Measurements from ENCODE around the gene SDF2L1.
A peak's percentile ranks its signal among the peaks of the same experiment; 100 is the strongest.
"Not testable (repeated sequence)": the region's sequence is repeated elsewhere in the genome, so short reads cannot be mapped to it uniquely, and the experiment has no call there.

SDF2L1 gene

DNA sequence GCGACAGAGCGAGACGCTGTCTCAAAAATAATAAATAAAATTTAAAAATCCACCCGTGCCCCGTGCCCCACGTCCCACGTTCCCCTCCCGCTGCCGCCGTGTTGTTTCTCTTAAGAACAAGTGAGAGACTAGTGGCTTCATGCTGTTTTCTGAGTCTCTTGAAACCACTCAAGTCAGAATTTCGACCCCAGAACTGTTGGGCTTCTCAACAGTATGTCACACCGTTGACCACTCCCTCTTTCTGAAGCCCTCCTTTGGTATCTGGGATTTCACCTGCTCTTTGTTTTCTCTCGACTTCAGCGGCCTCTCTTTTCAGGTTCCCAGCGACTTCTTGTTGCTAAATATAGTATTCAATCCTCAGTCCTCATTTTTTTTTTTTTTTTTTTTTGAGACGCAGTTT, 24.7 kb downstream of the SDF2L1 start:
- no peak for DNase-seq (ENCODE audit: low read depth)
- H3K4me3 ChIP-seq (ENCODE audit: low read depth, low read length): peak overlapping the region; percentile 85
- no peak for TF ChIP-seq CTCF (IDR thresholded peaks at IDR 0.05; ENCODE audit: low read depth, low read length, missing control alignments)

DNA sequence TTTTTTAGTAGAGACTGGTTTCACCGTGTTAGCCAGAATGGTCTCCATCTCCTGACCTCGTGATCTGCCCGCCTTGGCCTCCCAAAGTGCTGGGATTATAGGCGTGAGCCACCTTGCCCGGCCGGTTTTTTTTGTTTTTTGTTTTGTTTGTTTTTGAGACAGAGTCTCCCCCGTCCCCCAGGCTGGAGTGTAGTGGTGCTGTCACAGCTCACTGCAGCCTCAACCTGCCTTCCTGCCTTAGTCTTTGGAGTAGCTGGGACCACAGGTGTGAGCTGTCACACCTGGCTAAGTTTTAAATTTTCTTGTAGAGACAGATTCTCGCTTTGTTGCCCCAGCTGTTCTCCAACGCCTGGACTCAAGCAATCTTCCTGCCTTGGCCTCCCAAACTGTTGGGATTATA, 26.9 kb downstream of the SDF2L1 start:
- no peak overlapping the region for H3K4me3 ChIP-seq (ENCODE audit: low read depth, low read length)
- TF ChIP-seq CTCF (IDR thresholded peaks at IDR 0.05; ENCODE audit: low read depth, low read length, missing control alignments): no peak
- DNase-seq (ENCODE audit: low read depth): no peak

DNA sequence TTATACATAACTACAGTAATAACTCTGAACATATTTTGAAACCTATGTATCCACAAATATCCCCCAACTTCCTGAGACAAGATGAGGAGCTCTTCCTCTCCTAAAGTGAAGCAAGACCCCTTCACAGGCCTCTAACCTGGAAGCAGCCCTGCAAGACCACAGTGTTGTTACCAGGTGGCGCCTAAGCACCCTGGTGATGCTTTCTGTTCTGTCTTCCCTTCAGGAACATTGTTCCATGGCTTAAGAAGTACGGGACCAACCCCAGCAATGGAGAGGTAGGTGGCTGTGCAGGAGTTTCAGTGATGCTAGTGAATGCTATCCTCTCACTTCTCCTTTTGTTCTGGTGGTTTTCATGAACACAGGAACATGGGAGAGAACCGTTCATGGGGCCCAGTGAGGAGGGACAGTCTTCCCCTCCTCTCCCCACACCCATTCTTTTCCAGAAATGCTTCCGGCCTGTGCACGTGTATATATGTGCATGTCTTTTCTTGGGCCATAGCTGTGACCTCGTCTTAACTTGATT, 30.1 kb downstream of the SDF2L1 start:
- no peak for DNase-seq (ENCODE audit: low read depth)
- H3K4me3 ChIP-seq (ENCODE audit: low read depth, low read length): no peak overlapping the region
- no peak for TF ChIP-seq CTCF (IDR thresholded peaks at IDR 0.05; ENCODE audit: low read depth, low read length, missing control alignments)

DNA sequence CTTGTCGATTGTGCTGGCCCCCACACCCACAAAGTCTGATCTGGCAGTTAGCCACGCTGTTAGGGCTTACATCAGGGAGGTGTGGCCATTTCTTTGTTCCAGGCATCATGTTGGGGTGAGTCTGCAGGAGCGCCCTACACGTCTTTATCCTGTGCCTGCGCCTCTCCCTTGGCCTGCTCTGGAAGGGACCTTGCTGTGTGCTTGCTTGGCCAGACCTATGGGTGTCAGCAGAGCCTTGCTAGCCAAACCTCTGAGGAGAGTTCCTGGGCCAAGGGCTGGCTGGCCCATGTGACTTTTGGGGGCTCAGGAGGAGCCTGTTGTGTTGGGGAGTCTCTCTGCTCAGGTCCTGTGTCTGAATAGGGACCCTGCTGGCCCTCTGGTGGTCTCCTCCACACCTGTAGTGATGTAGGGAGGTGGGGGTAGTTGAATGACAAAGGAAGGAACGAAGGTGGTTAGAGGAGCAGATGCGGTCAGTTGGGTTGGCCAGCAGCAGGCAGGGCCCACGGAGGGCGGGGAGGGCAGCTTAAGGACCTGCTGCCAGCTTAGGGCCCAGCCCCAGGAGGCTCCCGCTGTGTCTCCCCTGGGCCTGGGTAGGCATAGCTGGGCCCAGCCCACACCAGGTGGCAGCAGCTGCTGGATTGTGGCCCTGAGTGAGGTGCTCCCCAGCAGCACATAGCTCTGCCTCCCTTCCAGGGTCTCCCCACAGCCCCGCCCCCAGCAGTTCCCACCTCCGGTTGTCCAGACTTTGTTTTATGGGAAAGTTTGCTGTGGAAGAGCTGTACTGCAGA, 31.6 kb downstream of the SDF2L1 start:
- no peak for TF ChIP-seq CTCF (IDR thresholded peaks at IDR 0.05; ENCODE audit: low read depth, low read length, missing control alignments)
- no peak overlapping the region for H3K4me3 ChIP-seq (ENCODE audit: low read depth, low read length)
- no peak for DNase-seq (ENCODE audit: low read depth)

DNA sequence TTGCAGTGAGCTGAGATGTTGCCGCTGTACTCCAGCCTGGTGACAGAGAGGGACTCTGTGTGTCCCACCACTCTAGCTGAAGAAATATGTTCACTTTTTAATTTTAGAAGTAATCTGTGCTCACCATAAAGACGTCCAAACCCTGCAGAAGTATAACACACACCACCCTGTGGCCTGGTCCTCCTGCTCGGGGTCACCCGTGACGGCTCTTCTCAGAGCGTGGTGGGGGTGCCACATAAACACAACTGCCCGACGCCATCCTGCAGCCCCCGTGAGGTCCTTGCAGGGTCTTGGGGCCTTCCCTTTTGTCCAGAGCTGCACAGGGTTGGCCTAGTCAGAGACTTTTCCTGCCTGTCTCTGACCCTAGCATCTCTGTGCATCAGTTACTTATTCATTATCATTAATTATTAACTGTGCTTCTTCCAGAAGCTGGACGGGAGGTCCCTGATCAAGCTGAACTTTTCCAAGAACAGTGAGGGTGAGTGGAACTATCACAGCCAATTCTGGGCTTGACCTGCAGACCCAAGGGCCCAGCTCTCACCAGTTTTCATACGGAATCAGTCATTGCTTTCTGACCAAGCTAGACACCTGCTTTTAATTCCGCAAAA, 32.6 kb downstream of the SDF2L1 start:
- no peak overlapping the region for H3K4me3 ChIP-seq (ENCODE audit: low read depth, low read length)
- TF ChIP-seq CTCF (IDR thresholded peaks at IDR 0.05; ENCODE audit: low read depth, low read length, missing control alignments): no peak
- no peak for DNase-seq (ENCODE audit: low read depth)

- TF ChIP-seq CTCF (IDR thresholded peaks at IDR 0.05; ENCODE audit: low read depth, low read length, missing control alignments): no peak
- no peak overlapping the region for H3K4me3 ChIP-seq (ENCODE audit: low read depth, low read length)
- no peak for DNase-seq (ENCODE audit: low read depth)
These were observed 35.7 kb downstream of the SDF2L1 start for GRCh38 chr22:21677606-21678443.

DNA sequence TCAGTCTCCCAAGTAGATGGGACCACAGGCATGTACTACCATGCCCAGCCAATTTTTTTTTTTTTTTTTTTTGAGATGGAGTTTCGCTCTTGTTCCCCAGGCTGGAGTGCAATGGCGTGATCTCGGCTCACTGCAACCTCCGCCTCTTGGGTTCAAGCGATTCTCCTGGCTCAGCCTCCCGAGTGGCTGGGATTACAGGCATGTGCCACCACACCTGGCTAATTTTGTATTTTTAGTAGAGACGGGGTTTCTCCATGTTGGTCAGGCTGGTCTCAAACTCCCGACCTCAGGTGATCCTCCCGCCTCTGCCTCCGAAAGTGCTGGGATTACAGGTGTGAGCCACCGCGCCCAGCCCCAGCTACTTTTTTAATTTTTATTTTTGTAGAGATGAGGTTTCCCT, 36.7 kb downstream of the SDF2L1 start:
- not testable (repeated sequence) for H3K4me3 ChIP-seq (ENCODE audit: low read depth, low read length); DNase-seq (ENCODE audit: low read depth)

Data from GM12864 (cell line).